ENCODE measurements around the gene GSTM4.

DNA sequence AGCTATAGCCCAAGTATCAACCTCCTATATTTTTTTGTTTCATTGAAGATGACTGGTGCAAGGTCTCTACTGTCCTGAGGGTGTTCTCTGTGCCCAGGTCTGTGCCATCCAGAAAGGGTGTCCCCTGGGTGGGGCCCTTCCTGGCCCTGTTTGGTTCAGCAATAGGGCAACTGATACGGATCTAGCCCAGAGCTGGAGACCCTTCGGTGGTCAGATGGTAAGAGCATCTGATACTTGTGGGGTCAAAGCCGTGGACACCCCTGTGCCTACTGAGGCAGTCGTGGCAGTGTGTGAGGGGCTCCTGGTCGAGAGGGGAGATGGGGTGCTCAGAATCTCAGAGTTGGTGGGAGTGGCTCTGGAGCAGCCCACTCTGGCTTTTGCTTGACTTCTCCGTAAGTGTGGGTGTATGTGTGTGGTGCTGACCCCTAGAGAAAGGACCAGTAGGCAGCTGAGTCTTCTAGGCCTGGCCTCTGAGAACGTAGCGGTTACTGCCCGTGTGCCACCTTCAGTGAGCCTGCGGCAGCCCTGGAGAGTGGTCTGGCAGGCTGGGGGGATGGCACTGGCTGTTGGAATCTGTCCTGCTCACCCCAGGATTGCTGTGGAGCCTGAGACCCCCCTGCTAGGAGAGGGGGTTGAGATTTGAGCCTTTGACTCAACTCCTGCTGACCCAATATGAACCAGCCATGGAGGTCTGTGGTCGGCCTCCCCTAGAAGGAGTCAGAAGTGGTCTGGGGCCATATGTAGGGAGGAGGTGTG lies 33.6 kb upstream of the GSTM4 start:
- TF ChIP-seq YY1 (IDR thresholded peaks at IDR 0.05) = no peak
- TF ChIP-seq, protein P1, sequence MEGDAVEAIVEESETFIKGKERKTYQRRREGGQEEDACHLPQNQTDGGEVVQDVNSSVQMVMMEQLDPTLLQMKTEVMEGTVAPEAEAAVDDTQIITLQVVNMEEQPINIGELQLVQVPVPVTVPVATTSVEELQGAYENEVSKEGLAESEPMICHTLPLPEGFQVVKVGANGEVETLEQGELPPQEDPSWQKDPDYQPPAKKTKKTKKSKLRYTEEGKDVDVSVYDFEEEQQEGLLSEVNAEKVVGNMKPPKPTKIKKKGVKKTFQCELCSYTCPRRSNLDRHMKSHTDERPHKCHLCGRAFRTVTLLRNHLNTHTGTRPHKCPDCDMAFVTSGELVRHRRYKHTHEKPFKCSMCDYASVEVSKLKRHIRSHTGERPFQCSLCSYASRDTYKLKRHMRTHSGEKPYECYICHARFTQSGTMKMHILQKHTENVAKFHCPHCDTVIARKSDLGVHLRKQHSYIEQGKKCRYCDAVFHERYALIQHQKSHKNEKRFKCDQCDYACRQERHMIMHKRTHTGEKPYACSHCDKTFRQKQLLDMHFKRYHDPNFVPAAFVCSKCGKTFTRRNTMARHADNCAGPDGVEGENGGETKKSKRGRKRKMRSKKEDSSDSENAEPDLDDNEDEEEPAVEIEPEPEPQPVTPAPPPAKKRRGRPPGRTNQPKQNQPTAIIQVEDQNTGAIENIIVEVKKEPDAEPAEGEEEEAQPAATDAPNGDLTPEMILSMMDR (IDR thresholded peaks at IDR 0.05; ENCODE audit: low read depth, low read length, missing input control) = no peak
- TF ChIP-seq TAF1 (conservative IDR thresholded peaks at IDR 0.05) = no peak
- TF ChIP-seq, protein P2, sequence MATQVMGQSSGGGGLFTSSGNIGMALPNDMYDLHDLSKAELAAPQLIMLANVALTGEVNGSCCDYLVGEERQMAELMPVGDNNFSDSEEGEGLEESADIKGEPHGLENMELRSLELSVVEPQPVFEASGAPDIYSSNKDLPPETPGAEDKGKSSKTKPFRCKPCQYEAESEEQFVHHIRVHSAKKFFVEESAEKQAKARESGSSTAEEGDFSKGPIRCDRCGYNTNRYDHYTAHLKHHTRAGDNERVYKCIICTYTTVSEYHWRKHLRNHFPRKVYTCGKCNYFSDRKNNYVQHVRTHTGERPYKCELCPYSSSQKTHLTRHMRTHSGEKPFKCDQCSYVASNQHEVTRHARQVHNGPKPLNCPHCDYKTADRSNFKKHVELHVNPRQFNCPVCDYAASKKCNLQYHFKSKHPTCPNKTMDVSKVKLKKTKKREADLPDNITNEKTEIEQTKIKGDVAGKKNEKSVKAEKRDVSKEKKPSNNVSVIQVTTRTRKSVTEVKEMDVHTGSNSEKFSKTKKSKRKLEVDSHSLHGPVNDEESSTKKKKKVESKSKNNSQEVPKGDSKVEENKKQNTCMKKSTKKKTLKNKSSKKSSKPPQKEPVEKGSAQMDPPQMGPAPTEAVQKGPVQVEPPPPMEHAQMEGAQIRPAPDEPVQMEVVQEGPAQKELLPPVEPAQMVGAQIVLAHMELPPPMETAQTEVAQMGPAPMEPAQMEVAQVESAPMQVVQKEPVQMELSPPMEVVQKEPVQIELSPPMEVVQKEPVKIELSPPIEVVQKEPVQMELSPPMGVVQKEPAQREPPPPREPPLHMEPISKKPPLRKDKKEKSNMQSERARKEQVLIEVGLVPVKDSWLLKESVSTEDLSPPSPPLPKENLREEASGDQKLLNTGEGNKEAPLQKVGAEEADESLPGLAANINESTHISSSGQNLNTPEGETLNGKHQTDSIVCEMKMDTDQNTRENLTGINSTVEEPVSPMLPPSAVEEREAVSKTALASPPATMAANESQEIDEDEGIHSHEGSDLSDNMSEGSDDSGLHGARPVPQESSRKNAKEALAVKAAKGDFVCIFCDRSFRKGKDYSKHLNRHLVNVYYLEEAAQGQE (IDR thresholded peaks at IDR 0.05) = no peak
- no peak for TF ChIP-seq HNF4G (IDR thresholded peaks at IDR 0.05)
- no peak for TF ChIP-seq EGR1 (IDR thresholded peaks at IDR 0.05; ENCODE audit: low read depth in 2 of 2)
- TF ChIP-seq, protein P3, sequence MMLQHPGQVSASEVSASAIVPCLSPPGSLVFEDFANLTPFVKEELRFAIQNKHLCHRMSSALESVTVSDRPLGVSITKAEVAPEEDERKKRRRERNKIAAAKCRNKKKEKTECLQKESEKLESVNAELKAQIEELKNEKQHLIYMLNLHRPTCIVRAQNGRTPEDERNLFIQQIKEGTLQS (IDR thresholded peaks at IDR 0.05) = no peak
